BJ (cell line): Measurements from ENCODE around the gene MEAK7. TPM values are rescaled to one million over a fixed set of nuclear protein-coding genes. Genes with fewer than 3 reads are reported as not detected.

Experiments
- CTCF ChIA-PET: fragments of 350-600 bp; formaldehyde crosslinking; extraction: SDS; loops from one replicate; lab custom pipeline; 2021; ENCODE audit warnings: antibody characterized with exemption, inconsistent platforms; lab: Yijun Ruan, JAX
- POLR2A ChIA-PET: fragments of 300-600 bp; sonication (Branson Sonifier 250); formaldehyde crosslinking; extraction: SDS; loops from one replicate; lab custom pipeline; 2021; ENCODE audit warnings: antibody characterized with exemption; lab: Charles Lee
- DNase-seq: peaks from one replicate; pipeline ENCODE4 v3.0.0-alpha.2; 2011; ENCODE audit warnings: low read depth
- H3K27me3 ChIP-seq: 2 replicates; pipeline ENCODE4 v1.6.0; 2011; ENCODE audit warnings: low read length; ENCODE audit not compliant: control insufficient read depth, insufficient read depth
- H3K36me3 ChIP-seq: 2 replicates; pipeline ENCODE4 v1.5.1; 2011; ENCODE audit warnings: low read length; ENCODE audit not compliant: control insufficient read depth, insufficient read depth
- H3K4me3 ChIP-seq: 2 replicates; pipeline ENCODE4 v1.5.1; 2011; ENCODE audit warnings: low read depth, mild to moderate bottlenecking, control low read depth, low read length
- CTCF ChIP-seq: IDR thresholded peaks from 2 replicates; pipeline ENCODE4 v1.5.1; 2011; ENCODE audit warnings: low read depth, mild to moderate bottlenecking, control low read depth, inconsistent platforms, low read length, moderate library complexity; ENCODE audit not compliant: insufficient read depth
- polyA plus RNA-seq: library from polyadenylated mRNA; depleted of rRNA; stranded (reverse); fragments of >200 nt; gene quantifications from 2 replicates; pipeline ENCODE4 v1.2.3, GENCODE V29; 2011

MEAK7 gene
- polyA plus RNA-seq, 1 experiment: 41.2 TPM

GRCh38 chr16:84513123-84513522 is 8.7 kb upstream of the MEAK7 start:
- no peak for DNase-seq
- no peak overlapping the region for H3K4me3 ChIP-seq
- TF ChIP-seq CTCF: no peak
- H3K36me3 ChIP-seq: no peaks in the 10 kb centered on the region
- no peaks in the 10 kb centered on the region for H3K27me3 ChIP-seq
- POLR2A ChIA-PET: interaction anchor here (0.6 to 0.7 kb wide), 2 partner anchors 87 to 135 kb away, joined by 3 to 6 read pairs; partner anchors contain the start of gene KLHL36
- CTCF ChIA-PET: interaction anchor here (1.2 to 13.2 kb wide), 4 partner anchors 19 to 213 kb away, joined by 4 to 169 read pairs (median 6); partner anchors contain the start of gene COTL1

- ChIA-PET POLR2A (no interaction called here), CTCF (interaction anchor here (1.1 to 13.2 kb wide), 12 partner anchors 9 to 243 kb away, joined by 3 to 169 read pairs (median 5); partner anchors contain the start of gene COTL1)
- Histone ChIP-seq H3K36me3 (no peaks in the 10 kb centered on the region), H3K4me3 (no peak overlapping the region), H3K27me3 (no peaks in the 10 kb centered on the region)
- DNase-seq: no peak
- no peak for TF ChIP-seq CTCF
Measured at GRCh38 chr16:84511831-84512230, 7.4 kb upstream of the MEAK7 start.

- ChIA-PET CTCF (interaction anchor here (0.7 to 13.2 kb wide), 25 partner anchors 8 to 243 kb away, joined by 3 to 169 read pairs (median 5); partner anchors contain the start of genes COTL1 and KLHL36), POLR2A (no interaction called here)
- no peaks in the 10 kb centered on the region for H3K36me3 ChIP-seq
- H3K4me3 ChIP-seq: no peak overlapping the region
- DNase-seq: peak; percentile 46
- TF ChIP-seq CTCF: peak; percentile 89
- no peaks in the 10 kb centered on the region for H3K27me3 ChIP-seq
Measured at GRCh38 chr16:84511180-84511800, 6.8 kb upstream of the MEAK7 start.

- Histone ChIP-seq H3K36me3 (no peaks in the 10 kb centered on the region), H3K27me3 (no peaks in the 10 kb centered on the region), H3K4me3 (no peak overlapping the region)
- no peak for DNase-seq
- ChIA-PET POLR2A (interaction anchor here (0.5 kb wide), 1 partner anchor 1263 kb away, joined by 4 read pairs; no protein-coding TSS in a partner anchor), CTCF (interaction anchor here (1.9 to 13.2 kb wide), 2 partner anchors 12 to 112 kb away, joined by 8 to 169 read pairs; partner anchors contain the start of gene COTL1)
- TF ChIP-seq CTCF: no peak
Measured at GRCh38 chr16:84509032-84509950, 4.8 kb upstream of the MEAK7 start.
